K562 (cell line): ENCODE measurements around the gene COL25A1. TPM values are rescaled to one million over a fixed set of nuclear protein-coding genes. Genes with fewer than 3 reads are reported as not detected.
A peak's percentile ranks its signal among the peaks of the same experiment; 100 is the strongest.

ENCODE experiments used
- ATAC-seq: fragments of 200-7000 bp; cut with Tn5 transposase; 3 replicates; pipeline ENCODE4 v1.9.1; 2020; ENCODE audit warnings: moderate library complexity
- BruUV-seq: library from RNA; stranded (reverse); fragments of 400-500 nt; replicated peaks from 2 replicates; lab custom pipeline; 2021; lab: Mats Ljungman, UMichigan
- CTCF ChIA-PET: fragments of 300-600 bp; formaldehyde crosslinking; extraction: SDS; loops from one replicate; lab custom pipeline; 2021; ENCODE audit warnings: low intra/inter-chr PET ratio; lab: Yijun Ruan, JAX
- POLR2A ChIA-PET: fragments of 300-600, 350-650 bp; sonication (Branson Sonifier 250); formaldehyde crosslinking; extraction: SDS; loops from one replicate; lab custom pipeline; 2021; ENCODE audit warnings: antibody characterized with exemption, inconsistent platforms; lab: Yijun Ruan, JAX
- DNase-seq, 4 experiments: peaks; one replicate each; pipeline versions ENCODE4 v3.0.0 to v3.0.0-alpha.2; 2011 to 2018; ENCODE audit warnings: low spot score in 3 of 4, mixed read lengths in 3 of 4; ENCODE audit errors: extremely low read depth in 1 of 4
- FAIRE-seq: peaks from 2 replicates; lab custom pipeline; 2011; peaks lifted over from hg19 to GRCh38; lab: Jason Lieb, UNC
- H2AFZ ChIP-seq: 2 replicates; pipeline ENCODE4 v1.6.0; 2011; ENCODE audit warnings: low read depth, low read length, control low read depth, inconsistent platforms
- H3K27ac ChIP-seq: fragments of 200-600 bp; 3 replicates; pipeline ENCODE4 v1.8.0; 2011; ENCODE audit warnings: low read depth, mild to moderate bottlenecking, control low read depth, inconsistent platforms, low read length, moderate library complexity, mixed read lengths; ENCODE audit errors: extremely low read depth
- H3K27me3 ChIP-seq, 2 experiments: fragments of 300-600 bp in 1 of 2; 2 replicates in 1 of 2; 3 replicates in 1 of 2; pipeline versions ENCODE4 v1.6.0 to v1.8.0; 2011; ENCODE audit warnings: inconsistent platforms in 2 of 2, low read length in 2 of 2, mild to moderate bottlenecking in 1 of 2, mixed read lengths in 1 of 2, moderate library complexity in 1 of 2; ENCODE audit not compliant: control insufficient read depth in 2 of 2, insufficient read depth in 2 of 2
- H3K36me3 ChIP-seq: fragments of 300-600 bp; 3 replicates; pipeline ENCODE4 v1.8.0; 2011; ENCODE audit warnings: mild to moderate bottlenecking, low read length, inconsistent platforms; ENCODE audit not compliant: control insufficient read depth, insufficient read depth
- H3K4me1 ChIP-seq, 2 experiments: fragments of 200-600 bp in 1 of 2; replicated peaks in 1 of 2; 2 replicates in 1 of 2; 3 replicates in 1 of 2; pipeline versions ENCODE4 v1.5.1 to v1.8.0; 2011; ENCODE audit warnings: inconsistent platforms in 2 of 2, low read length in 2 of 2, mild to moderate bottlenecking in 1 of 2, mixed read lengths in 1 of 2, moderate library complexity in 1 of 2; ENCODE audit not compliant: control insufficient read depth in 2 of 2, insufficient read depth in 2 of 2
- H3K4me2 ChIP-seq: 2 replicates; pipeline ENCODE4 v1.6.1; 2011; ENCODE audit warnings: low read length, control low read depth, inconsistent platforms, mixed read lengths; ENCODE audit not compliant: insufficient read depth
- H3K4me3 ChIP-seq: fragments of 200-600 bp; sonication (generic), shearing (Covaris generic); 2 replicates; pipeline ENCODE4 v1.5.1; 2016; ENCODE audit warnings: control low read depth, inconsistent platforms
- H3K79me2 ChIP-seq: fragments of 200-600 bp; 3 replicates; pipeline ENCODE4 v1.8.0; 2011; ENCODE audit warnings: low read length, inconsistent platforms; ENCODE audit not compliant: control insufficient read depth, insufficient read depth
- H3K9ac ChIP-seq, 2 experiments: 2 replicates each; pipeline versions ENCODE4 v1.6.0 to v1.6.1; 2011; ENCODE audit warnings: low read depth in 2 of 2, low read length in 2 of 2, control low read depth in 1 of 2, inconsistent platforms in 1 of 2, mild to moderate bottlenecking in 1 of 2, mixed read lengths in 1 of 2; ENCODE audit not compliant: insufficient read depth in 1 of 2
- H3K9me1 ChIP-seq: one replicate; pipeline ENCODE4 v1.6.0; 2011; ENCODE audit warnings: inconsistent platforms, mild to moderate bottlenecking, low read length, moderate library complexity; ENCODE audit not compliant: control insufficient read depth, insufficient read depth
- H3K9me3 ChIP-seq: replicated peaks from 2 replicates; pipeline ENCODE4 v1.5.1; 2011; ENCODE audit warnings: low read depth, low read length, inconsistent platforms; ENCODE audit not compliant: control insufficient read depth, insufficient read depth
- H4K20me1 ChIP-seq: replicated peaks from 2 replicates; pipeline ENCODE4 v1.6.1; 2011; ENCODE audit warnings: low read length, inconsistent platforms, mixed read lengths; ENCODE audit not compliant: control insufficient read depth, insufficient read depth
- ARID1B ChIP-seq: fragments of 450-650 bp; IDR thresholded peaks from 2 replicates; pipeline ENCODE4 v1.6.1; 2016; ENCODE audit warnings: antibody characterized with exemption, mild to moderate bottlenecking, inconsistent platforms
- CBFA2T2 ChIP-seq: fragments of 450-650 bp; conservative IDR thresholded peaks from 2 replicates; pipeline ENCODE4 v1.6.1; 2017; ENCODE audit warnings: mild to moderate bottlenecking
- CGGBP1 ChIP-seq: fragments of 250-450 bp; sonication (Bioruptor Pico); IDR thresholded peaks from 2 replicates; pipeline ENCODE4 v1.9.0; 2021; ENCODE audit warnings: mild to moderate bottlenecking
- E4F1 ChIP-seq: fragments of 250-450 bp; sonication (Bioruptor Pico); IDR thresholded peaks from 2 replicates; pipeline ENCODE4 v1.5.0; 2021; ENCODE audit warnings: mild to moderate bottlenecking, borderline replicate concordance
- ETS2 ChIP-seq: IDR thresholded peaks from 2 replicates; pipeline ENCODE4 v1.6.1; 2016; ENCODE audit warnings: borderline replicate concordance, missing genetic modification characterization, mild to moderate bottlenecking, moderate library complexity, missing compliant biosample characterization; ENCODE audit not compliant: poor library complexity, severe bottlenecking
- HES1 ChIP-seq: fragments of 450-650 bp; IDR thresholded peaks from 2 replicates; pipeline ENCODE4 v1.6.1; 2016; ENCODE audit warnings: low read depth, mild to moderate bottlenecking, moderate library complexity
- HMGXB4 ChIP-seq: sonication (generic); formaldehyde crosslinking; IDR thresholded peaks from 2 replicates; pipeline ENCODE4 v1.8.1; 2023; ENCODE audit warnings: mild to moderate bottlenecking, missing genetic modification reagents
- NFATC3 ChIP-seq: fragments of 450-650 bp; IDR thresholded peaks from 2 replicates; pipeline ENCODE4 v1.6.1; 2017; ENCODE audit warnings: mild to moderate bottlenecking
- NFIC ChIP-seq: fragments of 450-650 bp; IDR thresholded peaks from 2 replicates; pipeline ENCODE4 v1.6.1; 2017; ENCODE audit warnings: mild to moderate bottlenecking, inconsistent platforms
- TEAD2 ChIP-seq: fragments of 450-650 bp; IDR thresholded peaks from 2 replicates; pipeline ENCODE4 v1.6.1; 2016; ENCODE audit warnings: missing genetic modification characterization, control low read depth, missing compliant biosample characterization
- WGBS: fragments of 100-300 bp; shearing (Covaris generic); methylation state at CpG from one replicate; pipeline ENCODE4 v1.1.6; 2016; ENCODE audit warnings: low coverage, mixed read lengths; ENCODE audit not compliant: insufficient coverage; ENCODE audit errors: missing lambda C conversion rate; 5-methylcytosine and 5-hydroxymethylcytosine counted together
- in situ Hi-C: fragments of 300-500 bp; cut with MboI; formaldehyde crosslinking; loops from 4 replicates; pipeline ENCODE4 v1.15.0; 2018; ENCODE audit warnings: inconsistent platforms, mixed read lengths
- intact Hi-C: fragments of 100-400 bp; cut with micrococcal nuclease; formaldehyde crosslinking; loops from 2 replicates; pipeline ENCODE4 v1.14.2; 2022
- polyA plus RNA-seq, 8 experiments: library from polyadenylated mRNA; depleted of rRNA in 4 of 8; stranded (reverse) in 5 of 8; unstranded in 3 of 8; fragments of >200 nt; fragmentation: Nextera tagmentation in 2 of 8; fragmentation: Illumina TruSeq in 1 of 8; extraction: Ambion mirVana in 2 of 8; extraction: Trizol in 1 of 8; gene quantifications; 2 replicates each; pipeline versions ENCODE4 v1.2.1 to v1.2.3, GENCODE V29; 2011 to 2014; ENCODE audit warnings: inconsistent platforms in 1 of 8, missing spikeins in 1 of 8
- total RNA-seq, 7 experiments: library from RNA; depleted of rRNA in 6 of 7; stranded (reverse); fragments of >200 nt in 6 of 7; fragmentation: Illumina TruSeq in 2 of 7; extraction: Trizol in 2 of 7; gene quantifications; 2 replicates each; pipeline versions ENCODE4 v1.2.1 to v1.2.3, GENCODE V29; 2011 to 2021; ENCODE audit warnings: low replicate concordance in 1 of 7

COL25A1 gene
- total and polyA plus RNA-seq, 9 of the 15 experiments (the other 6 are each of a cell fraction or from before 2014, with no cell fraction given) = 0.03 to 0.62 (median 0.27) TPM

GRCh38 chr4:109214622-109215301 lies 87.7 kb downstream of the COL25A1 start:
- ATAC-seq = no peak
- Histone ChIP-seq H3K4me3 (no peak overlapping the region), H4K20me1 (no peaks in the 10 kb centered on the region), H3K9me3 (no peaks in the 10 kb centered on the region), H2AFZ (no peak overlapping the region), H3K36me3 (no peaks in the 10 kb centered on the region), H3K9me1 (no peaks in the 10 kb centered on the region), H3K27me3 (no peaks in the 10 kb centered on the region), H3K79me2 (no peaks in the 10 kb centered on the region), H3K9ac (no peak overlapping the region), H3K4me2 (no peak overlapping the region), H3K27ac (no peak overlapping the region), H3K4me1 (no peaks in the 10 kb centered on the region; a peak in 1 of 5 replicates)
- WGBS = 35% methylated on average over 4 of the region's 4 CpGs
- POLR2A ChIA-PET = no interaction called here
- intact Hi-C loops (no loop called here), in situ Hi-C loops (no loop called here)
- no TSS peak for BruUV-seq
- CTCF ChIA-PET = no interaction called here
- no peak for DNase-seq
- FAIRE-seq = no peak
- TF ChIP-seq NFIC = peak; percentile 36
- TF ChIP-seq CGGBP1 (CRISPR knock-in tag) = no peak

GRCh38 chr4:109213056-109213455 lies 89.4 kb downstream of the COL25A1 start:
- intact Hi-C loops = no loop called here
- no TSS peak for BruUV-seq
- DNase-seq = no peak
- WGBS = 23% methylated on average over 1 of the region's 1 CpG
- ATAC-seq = no peak
- no peaks in the 10 kb centered on the region for H4K20me1 ChIP-seq
- no peaks in the 10 kb centered on the region for H3K27me3 ChIP-seq
- no peaks in the 10 kb centered on the region for H3K79me2 ChIP-seq
- POLR2A ChIA-PET = interaction anchor here (0.9 kb wide), 1 partner anchor 26 kb away, joined by 4 read pairs; no protein-coding TSS in a partner anchor
- FAIRE-seq = no peak
- no peaks in the 10 kb centered on the region; a peak in 1 of 5 replicates for H3K4me1 ChIP-seq
- no peaks in the 10 kb centered on the region for H3K9me3 ChIP-seq
- H3K9ac ChIP-seq = no peak overlapping the region
- H3K27ac ChIP-seq = no peak overlapping the region
- H2AFZ ChIP-seq = no peak overlapping the region
- no peaks in the 10 kb centered on the region for H3K36me3 ChIP-seq
- CTCF ChIA-PET = no interaction called here
- peak overlapping the region; percentile 22; the same call in 1 of the 2 replicates for H3K4me2 ChIP-seq
- H3K9me1 ChIP-seq = no peaks in the 10 kb centered on the region
- H3K4me3 ChIP-seq = no peak overlapping the region
- in situ Hi-C loops = no loop called here
- TF ChIP-seq TEAD2 (tag) (no peak), ARID1B (peak; percentile 43), NFATC3 (no peak), E4F1 (CRISPR knock-in tag) (no peak), CBFA2T2 (peak; percentile 42; the same call in 1 of the 2 replicates), HES1 (no peak), HMGXB4 (CRISPR knock-in tag) (no peak), ETS2 (tag) (no peak)
